OCI-LY1 (cell line): Measurements from ENCODE around the gene FKBP10.

Source experiments
- H2AFZ ChIP-seq: fragments of 200-600 bp; sonication (generic), shearing (Covaris generic); 2 replicates; pipeline ENCODE4 v1.6.0; 2014; ENCODE audit warnings: antibody characterized with exemption, mild to moderate bottlenecking, low read length
- H3F3A ChIP-seq: fragments of 200-600 bp; sonication (generic), shearing (Covaris generic); 2 replicates; pipeline ENCODE4 v1.6.0; 2014; ENCODE audit warnings: mild to moderate bottlenecking, antibody characterized with exemption, low read length, moderate library complexity; ENCODE audit not compliant: insufficient read depth
- H3K27ac ChIP-seq: fragments of 200-600 bp; sonication (generic); 2 replicates; pipeline ENCODE4 v1.5.1; 2014; ENCODE audit warnings: low read length, mixed run types, mild to moderate bottlenecking, low read depth; ENCODE audit not compliant: poor library complexity, severe bottlenecking
- H3K27me3 ChIP-seq: fragments of 200-600 bp; sonication (generic); 2 replicates; pipeline ENCODE4 v1.6.0; 2014; ENCODE audit warnings: antibody characterized with exemption, mild to moderate bottlenecking, low read length, moderate library complexity; ENCODE audit not compliant: insufficient read depth
- H3K36me3 ChIP-seq: fragments of 200-600 bp; sonication (generic); 2 replicates; pipeline ENCODE4 v1.6.1; 2014; ENCODE audit warnings: mild to moderate bottlenecking, antibody characterized with exemption, low read length, moderate library complexity, mixed read lengths; ENCODE audit not compliant: insufficient read depth
- H3K4me1 ChIP-seq: fragments of 200-600 bp; sonication (generic); 2 replicates; pipeline ENCODE4 v1.5.1; 2014; ENCODE audit warnings: mild to moderate bottlenecking, low read length, moderate library complexity; ENCODE audit not compliant: insufficient read depth, severe bottlenecking
- H3K4me2 ChIP-seq: fragments of 200-600 bp; sonication (generic), shearing (Covaris generic); 2 replicates; pipeline ENCODE4 v1.6.1; 2014; ENCODE audit warnings: low read length
- H3K4me3 ChIP-seq: fragments of 200-600 bp; sonication (generic); 2 replicates; pipeline ENCODE4 v1.5.1; 2014; ENCODE audit warnings: low read length, low read depth, mild to moderate bottlenecking, mixed read lengths; ENCODE audit not compliant: poor library complexity, severe bottlenecking
- H3K79me2 ChIP-seq: fragments of 200-600 bp; shearing (Covaris generic); 2 replicates; pipeline ENCODE4 v1.6.1; 2016; ENCODE audit warnings: mixed run types, low read length, mixed read lengths; ENCODE audit not compliant: insufficient read depth
- H3K9ac ChIP-seq: fragments of 200-600 bp; sonication (generic), shearing (Covaris generic); 2 replicates; pipeline ENCODE4 v1.6.1; 2014; ENCODE audit warnings: mild to moderate bottlenecking, low read length, mixed read lengths
- H3K9me2 ChIP-seq: fragments of 200-600 bp; sonication (generic), shearing (Covaris generic); 2 replicates; pipeline ENCODE4 v1.6.1; 2014; ENCODE audit warnings: low read depth, mild to moderate bottlenecking, low read length, mixed read lengths
- H3K9me3 ChIP-seq: fragments of 200-600 bp; shearing (Covaris generic); 2 replicates; pipeline ENCODE4 v1.6.1; 2014; ENCODE audit warnings: low read length, mixed read lengths
- H4K20me1 ChIP-seq: fragments of 200-600 bp; sonication (generic), shearing (Covaris generic); 2 replicates; pipeline ENCODE4 v1.6.0; 2016; ENCODE audit warnings: mild to moderate bottlenecking, low read length; ENCODE audit not compliant: insufficient read depth
- CTCF ChIP-seq: fragments of 200-600 bp; sonication (generic), shearing (Covaris generic); IDR thresholded peaks from 2 replicates; pipeline ENCODE4 v1.5.1; 2017; ENCODE audit warnings: mild to moderate bottlenecking, antibody characterized with exemption, low read length, moderate library complexity, mixed read lengths
- EZH2 ChIP-seq: fragments of 200-600 bp; sonication (generic), shearing (Covaris generic); IDR thresholded peaks from 2 replicates; pipeline ENCODE4 v1.8.0; 2017; ENCODE audit warnings: borderline replicate concordance, mixed run types, mild to moderate bottlenecking, antibody characterized with exemption, low read length, moderate library complexity, mixed read lengths

The FKBP10 gene

GRCh38 chr17:41835214-41835799, 22.5 kb downstream of the FKBP10 start:
- no peaks in the 10 kb centered on the region for H3K79me2 ChIP-seq
- peaks cover 16% of the 10 kb centered on the region for H3K4me1 ChIP-seq
- H3K9me2 ChIP-seq, result no peaks in the 10 kb centered on the region
- H3K4me2 ChIP-seq, result peak overlapping the region; percentile 66
- peaks cover 2% of the 10 kb centered on the region; the same call in 1 of the 2 replicates for H3K27me3 ChIP-seq
- H2AFZ ChIP-seq, result no peak overlapping the region
- peaks cover 23% of the 10 kb centered on the region for H3K36me3 ChIP-seq
- no peak for TF ChIP-seq EZH2
- TF ChIP-seq CTCF, result no peak
- H3K9me3 ChIP-seq, result no peaks in the 10 kb centered on the region
- no peaks in the 10 kb centered on the region for H4K20me1 ChIP-seq
- H3K4me3 ChIP-seq, result peak overlapping the region; percentile 94
- no peaks in the 10 kb centered on the region for H3F3A ChIP-seq
- H3K9ac ChIP-seq, result peak overlapping the region; percentile 86
- H3K27ac ChIP-seq, result no peak overlapping the region

- Histone ChIP-seq H3F3A (no peaks in the 10 kb centered on the region), H3K4me2 (peak within 1 kb of the TSS; percentile 66), H3K27ac (no peak within 1 kb of the TSS), H3K9me3 (no peaks in the 10 kb centered on the region), H4K20me1 (no peaks in the 10 kb centered on the region), H3K4me1 (peaks cover 16% of the 10 kb centered on the region), H3K9ac (peak within 1 kb of the TSS; percentile 86), H3K79me2 (no peaks in the 10 kb centered on the region), H2AFZ (peak within 1 kb of the TSS; percentile 97), H3K9me2 (no peaks in the 10 kb centered on the region), H3K4me3 (peak within 1 kb of the TSS; percentile 94), H3K27me3 (peaks cover 2% of the 10 kb centered on the region; the same call in 1 of the 2 replicates), H3K36me3 (peaks cover 16% of the 10 kb centered on the region)
- no peak for TF ChIP-seq EZH2
- TF ChIP-seq CTCF, result no peak
Measured at GRCh38 chr17:41835800-41836549, 23.2 kb downstream of the FKBP10 start, which contains the start of gene NT5C3B. TSS of gene NT5C3B (minus strand) at chr17:41836232. CDS start at chr17:41836193, 39 bp downstream.

GRCh38 chr17:41836550-41837196, 23.9 kb downstream of the FKBP10 start:
- Histone ChIP-seq H3K27me3 (peaks cover 2% of the 10 kb centered on the region; the same call in 1 of the 2 replicates), H3K9ac (peak overlapping the region; percentile 86), H3K4me2 (peak overlapping the region; percentile 66), H3K4me1 (peaks cover 16% of the 10 kb centered on the region), H3F3A (no peaks in the 10 kb centered on the region), H2AFZ (peak overlapping the region; percentile 97), H3K36me3 (peaks cover 12% of the 10 kb centered on the region), H3K79me2 (no peaks in the 10 kb centered on the region), H4K20me1 (no peaks in the 10 kb centered on the region), H3K4me3 (peak overlapping the region; percentile 94), H3K27ac (no peak overlapping the region), H3K9me2 (no peaks in the 10 kb centered on the region), H3K9me3 (no peaks in the 10 kb centered on the region)
- no peak for TF ChIP-seq EZH2
- TF ChIP-seq CTCF, result no peak
